ENCODE data around the gene SEMA6A. TPM values are rescaled to one million over a fixed set of nuclear protein-coding genes. Genes with fewer than 3 reads are reported as not detected.

SEMA6A gene
- total RNA-seq, 1 experiment from 2014 or later, result 406 TPM

- no peak for TF ChIP-seq TEAD1 (CRISPR knock-in tag; IDR thresholded peaks at IDR 0.05)
Observed at GRCh38 chr5:116404792-116405191, 169.8 kb downstream of the SEMA6A start (continued).

- ATAC-seq, result no peak
- no peaks in the 10 kb centered on the region for H3K36me3 Mint-ChIP-seq
- POLR2A ChIA-PET, result interaction anchor here (1.0 kb wide), 1 partner anchor 29 kb away, joined by 3 read pairs; no protein-coding TSS in a partner anchor
- no peak for TF ChIP-seq USF1 (CRISPR knock-in tag; IDR thresholded peaks at IDR 0.05)
- TF ChIP-seq GRHL2 (CRISPR knock-in tag; IDR thresholded peaks at IDR 0.05; ENCODE audit: insufficient replicate concordance, severe bottlenecking), result no peak
- no peak for TF ChIP-seq NFYB (CRISPR knock-in tag; conservative IDR thresholded peaks at IDR 0.05; ENCODE audit: low read depth)
- no peak for TF ChIP-seq MAX (CRISPR knock-in tag; IDR thresholded peaks at IDR 0.05)
- no peak for TF ChIP-seq TCF7 (CRISPR knock-in tag; IDR thresholded peaks at IDR 0.05; ENCODE audit: low read depth)
- TF ChIP-seq NFATC4 (CRISPR knock-in tag; IDR thresholded peaks at IDR 0.05), result no peak
- TF ChIP-seq PREB (CRISPR knock-in tag; IDR thresholded peaks at IDR 0.05; ENCODE audit: borderline replicate concordance), result no peak
- no peak overlapping the region for H3K27ac Mint-ChIP-seq
- peaks cover 8% of the 10 kb centered on the region; the same call in 1 of the 2 replicates for H3K4me1 Mint-ChIP-seq
- no peaks in the 10 kb centered on the region for H3K9me3 Mint-ChIP-seq
- DNase-seq (ENCODE audit: low spot score), result no peak
- no peaks in the 10 kb centered on the region for H3K27me3 Mint-ChIP-seq (ENCODE audit: low read depth)
- H3K4me3 Mint-ChIP-seq, result no peak overlapping the region
- CTCF ChIA-PET, result interaction anchor here (1.6 kb wide), 1 partner anchor 32 kb away, joined by 3 read pairs; no protein-coding TSS in a partner anchor
Observed at GRCh38 chr5:116404016-116404415, 170.6 kb downstream of the SEMA6A start.

GRCh38 chr5:116402235-116402634 is 172.4 kb downstream of the SEMA6A start:
- H3K9me3 Mint-ChIP-seq, result no peaks in the 10 kb centered on the region
- no peaks in the 10 kb centered on the region for H3K36me3 Mint-ChIP-seq
- H3K4me3 Mint-ChIP-seq, result no peak overlapping the region
- ChIA-PET POLR2A (interaction anchor here (0.7 kb wide), 1 partner anchor 229 kb away, joined by 3 read pairs; no protein-coding TSS in a partner anchor), CTCF (interaction anchor here (0.6 kb wide), 1 partner anchor 13 kb away, joined by 3 read pairs; no protein-coding TSS in a partner anchor)
- no peak overlapping the region for H3K27ac Mint-ChIP-seq
- no peaks in the 10 kb centered on the region for H3K27me3 Mint-ChIP-seq (ENCODE audit: low read depth)
- no peak for DNase-seq (ENCODE audit: low spot score)
- no peak for ATAC-seq
- peaks cover 7% of the 10 kb centered on the region; the same call in 1 of the 2 replicates for H3K4me1 Mint-ChIP-seq
- TF ChIP-seq GRHL2 (CRISPR knock-in tag; IDR thresholded peaks at IDR 0.05; ENCODE audit: insufficient replicate concordance, severe bottlenecking) (no peak), TCF7 (CRISPR knock-in tag; IDR thresholded peaks at IDR 0.05; ENCODE audit: low read depth) (no peak), SMAD4 (CRISPR knock-in tag; IDR thresholded peaks at IDR 0.05) (no peak), SMAD3 (CRISPR knock-in tag; IDR thresholded peaks at IDR 0.05; ENCODE audit: borderline replicate concordance) (no peak), ESRRA (CRISPR knock-in tag; IDR thresholded peaks at IDR 0.05; ENCODE audit: borderline replicate concordance) (no peak), ETV6 (CRISPR knock-in tag; IDR thresholded peaks at IDR 0.05) (no peak), CREB1 (CRISPR knock-in tag; IDR thresholded peaks at IDR 0.05) (no peak), KAT7 (CRISPR knock-in tag; IDR thresholded peaks at IDR 0.05; ENCODE audit: borderline replicate concordance) (no peak), RELA (CRISPR knock-in tag; IDR thresholded peaks at IDR 0.05; ENCODE audit: borderline replicate concordance) (no peak), E2F4 (CRISPR knock-in tag; IDR thresholded peaks at IDR 0.05; ENCODE audit: borderline replicate concordance, low read depth) (no peak), NFE2L1 (CRISPR knock-in tag; IDR thresholded peaks at IDR 0.05) (no peak)

- POLR2A ChIA-PET, result interaction anchor here (0.7 kb wide), 1 partner anchor 229 kb away, joined by 3 read pairs; no protein-coding TSS in a partner anchor
- Mint-ChIP-seq H3K27me3 (ENCODE audit: low read depth) (no peaks in the 10 kb centered on the region), H3K4me1 (peaks cover 1% of the 10 kb centered on the region; the same call in 1 of the 2 replicates), H3K27ac (no peak overlapping the region), H3K9me3 (no peaks in the 10 kb centered on the region), H3K36me3 (no peaks in the 10 kb centered on the region), H3K4me3 (no peak overlapping the region)
- CTCF ChIA-PET, result no interaction called here
- DNase-seq (ENCODE audit: low spot score) (no peak), ATAC-seq (no peak)
- TF ChIP-seq SOX15 (CRISPR knock-in tag; IDR thresholded peaks at IDR 0.05) (no peak), JAZF1 (CRISPR knock-in tag; IDR thresholded peaks at IDR 0.05) (no peak), PREB (CRISPR knock-in tag; IDR thresholded peaks at IDR 0.05; ENCODE audit: borderline replicate concordance) (no peak), ZNF671 (CRISPR knock-in tag; IDR thresholded peaks at IDR 0.05) (no peak), ZNF512 (CRISPR knock-in tag; IDR thresholded peaks at IDR 0.05; ENCODE audit: borderline replicate concordance) (no peak), STAT6 (CRISPR knock-in tag; conservative IDR thresholded peaks at IDR 0.05; ENCODE audit: low read depth) (no peak), NFYB (CRISPR knock-in tag; conservative IDR thresholded peaks at IDR 0.05; ENCODE audit: low read depth) (no peak)
Observed at GRCh38 chr5:116401576-116401975, 173.0 kb downstream of the SEMA6A start.
